IPS DF 6.9 (cell line): Measurements from ENCODE around the gene PKMYT1.

Experiments
- DNase-seq: peaks from one replicate; pipeline ENCODE4 v3.0.0-alpha.2; 2013; ENCODE audit warnings: low read depth, low spot score
- H3K27ac ChIP-seq: one replicate; pipeline ENCODE4 v1.5.1; 2013; ENCODE audit warnings: low read length, control low read depth
- H3K27me3 ChIP-seq: 2 replicates; pipeline ENCODE4 v1.6.1; 2013; ENCODE audit warnings: mild to moderate bottlenecking, low read length; ENCODE audit not compliant: control insufficient read depth, insufficient read depth
- H3K36me3 ChIP-seq: 2 replicates; pipeline ENCODE4 v1.6.1; 2013; ENCODE audit warnings: low read length; ENCODE audit not compliant: control insufficient read depth, insufficient read depth
- H3K4me1 ChIP-seq: 2 replicates; pipeline ENCODE4 v1.6.1; 2013; ENCODE audit warnings: low read length; ENCODE audit not compliant: control insufficient read depth, insufficient read depth
- H3K4me3 ChIP-seq: 2 replicates; pipeline ENCODE4 v1.5.1; 2013; ENCODE audit warnings: mild to moderate bottlenecking, low read length
- H3K9me3 ChIP-seq: 2 replicates; pipeline ENCODE4 v1.6.1; 2013; ENCODE audit warnings: low read length, inconsistent platforms; ENCODE audit not compliant: control insufficient read depth, insufficient read depth
- WGBS: extraction: QIAGEN DNeasy Blood & Tissue Kit; methylation state at CpG from one replicate; pipeline ENCODE4 v1.1.7; 2013; ENCODE audit warnings: mixed read lengths, missing lambda C conversion rate; ENCODE audit not compliant: insufficient read length, insufficient coverage; 5-methylcytosine and 5-hydroxymethylcytosine counted together

Gene PKMYT1

GRCh38 chr16:3007957-3008689 is 27.9 kb upstream of the PKMYT1 start:
- no peaks in the 10 kb centered on the region for H3K27me3 ChIP-seq
- H3K27ac ChIP-seq: peak overlapping the region; percentile 35
- no peaks in the 10 kb centered on the region for H3K9me3 ChIP-seq
- WGBS: no CpG with 5 or more reads among the region's 17 CpGs
- DNase-seq: peak; percentile 97
- H3K4me3 ChIP-seq: peak overlapping the region; percentile 5; the same call in 1 of the 2 replicates
- no peaks in the 10 kb centered on the region for H3K36me3 ChIP-seq
- H3K4me1 ChIP-seq: peaks cover 25% of the 10 kb centered on the region

GRCh38 chr16:3007059-3007956 is 27.1 kb upstream of the PKMYT1 start:
- no CpG with 5 or more reads among the region's 13 CpGs for WGBS
- DNase-seq: no peak

GRCh38 chr16:3004781-3005284 is 24.6 kb upstream of the PKMYT1 start:
- no CpG with 5 or more reads among the region's 25 CpGs for WGBS
- Histone ChIP-seq H3K27me3 (no peaks in the 10 kb centered on the region), H3K27ac (no peak overlapping the region), H3K4me1 (peaks cover 16% of the 10 kb centered on the region; the same call in 1 of the 2 replicates), H3K4me3 (peak overlapping the region; percentile 54; the same call in 1 of the 2 replicates), H3K9me3 (no peaks in the 10 kb centered on the region), H3K36me3 (no peaks in the 10 kb centered on the region)
- DNase-seq: no peak

More at GRCh38 chr16:3007059-3007956, 27.1 kb upstream of the PKMYT1 start:
- H3K9me3 ChIP-seq: no peaks in the 10 kb centered on the region
- H3K4me3 ChIP-seq: no peak overlapping the region; the same call in 1 of the 2 replicates
- H3K27ac ChIP-seq: peak overlapping the region; percentile 34
- no peaks in the 10 kb centered on the region for H3K27me3 ChIP-seq
- peaks cover 22% of the 10 kb centered on the region for H3K4me1 ChIP-seq
- no peaks in the 10 kb centered on the region for H3K36me3 ChIP-seq

- WGBS: no CpG with 5 or more reads among the region's 67 CpGs
- H3K4me3 ChIP-seq: peak overlapping the region; percentile 58; the same call in 1 of the 2 replicates
- peaks cover 16% of the 10 kb centered on the region; the same call in 1 of the 2 replicates for H3K4me1 ChIP-seq
- H3K36me3 ChIP-seq: no peaks in the 10 kb centered on the region
- DNase-seq: no peak
- no peak overlapping the region for H3K27ac ChIP-seq
- no peaks in the 10 kb centered on the region for H3K27me3 ChIP-seq
- H3K9me3 ChIP-seq: no peaks in the 10 kb centered on the region
These were observed 24.1 kb upstream of the PKMYT1 start for GRCh38 chr16:3004319-3004718.

GRCh38 chr16:3003582-3004270 is 23.5 kb upstream of the PKMYT1 start:
- H3K4me3 ChIP-seq: peak overlapping the region; percentile 58; the same call in 1 of the 2 replicates
- WGBS: no CpG with 5 or more reads among the region's 58 CpGs
- no peak for DNase-seq
- H3K27ac ChIP-seq: no peak overlapping the region
- no peaks in the 10 kb centered on the region for H3K27me3 ChIP-seq
- H3K4me1 ChIP-seq: peaks cover 15% of the 10 kb centered on the region; the same call in 1 of the 2 replicates
- no peaks in the 10 kb centered on the region for H3K36me3 ChIP-seq
- no peaks in the 10 kb centered on the region for H3K9me3 ChIP-seq

- Histone ChIP-seq H3K4me3 (no peak overlapping the region), H3K36me3 (no peaks in the 10 kb centered on the region), H3K4me1 (0 out of 2 replicates have a peak, but pooled peaks cover 3% of the 10 kb centered on the region), H3K9me3 (no peaks in the 10 kb centered on the region), H3K27me3 (no peaks in the 10 kb centered on the region), H3K27ac (no peak overlapping the region)
- no peak for DNase-seq
- whole genome bisulfite sequencing: no CpG with 5 or more reads among the region's 12 CpGs
These were observed 21.1 kb upstream of the PKMYT1 start for GRCh38 chr16:3001316-3001715.

- no peaks in the 10 kb centered on the region for H3K36me3 ChIP-seq
- H3K27me3 ChIP-seq: no peaks in the 10 kb centered on the region
- no peak for DNase-seq
- no peak overlapping the region for H3K27ac ChIP-seq
- H3K4me1 ChIP-seq: no peaks in the 10 kb centered on the region
- no peaks in the 10 kb centered on the region for H3K9me3 ChIP-seq
- no CpG with 5 or more reads among the region's 4 CpGs for WGBS
- no peak overlapping the region for H3K4me3 ChIP-seq
These were observed 20.3 kb upstream of the PKMYT1 start for GRCh38 chr16:3000540-3000939.

- no peaks in the 10 kb centered on the region for H3K4me1 ChIP-seq
- WGBS: no CpG with 5 or more reads among the region's 6 CpGs
- H3K27ac ChIP-seq: no peak overlapping the region
- no peaks in the 10 kb centered on the region for H3K36me3 ChIP-seq
- H3K9me3 ChIP-seq: no peaks in the 10 kb centered on the region
- H3K27me3 ChIP-seq: no peaks in the 10 kb centered on the region
- DNase-seq: no peak
- H3K4me3 ChIP-seq: no peak overlapping the region
These were observed 19.7 kb upstream of the PKMYT1 start for GRCh38 chr16:2999929-3000328.

- Histone ChIP-seq H3K9me3 (no peaks in the 10 kb centered on the region), H3K27me3 (no peaks in the 10 kb centered on the region), H3K27ac (no peak overlapping the region), H3K4me3 (no peak overlapping the region), H3K36me3 (no peaks in the 10 kb centered on the region), H3K4me1 (no peaks in the 10 kb centered on the region)
- DNase-seq: no peak
- WGBS: no CpG with 5 or more reads among the region's 13 CpGs
These were observed 16.1 kb upstream of the PKMYT1 start for GRCh38 chr16:2996298-2996697.
